Measurements from ENCODE around the gene INPP5J. TPM values are rescaled to one million over a fixed set of nuclear protein-coding genes. Genes with fewer than 3 reads are reported as not detected.
A peak's percentile ranks its signal among the peaks of the same experiment; 100 is the strongest.

Gene INPP5J
- total and polyA plus RNA-seq, 8 donors, result 2.1 to 4.1 (median 2.9) TPM

DNA sequence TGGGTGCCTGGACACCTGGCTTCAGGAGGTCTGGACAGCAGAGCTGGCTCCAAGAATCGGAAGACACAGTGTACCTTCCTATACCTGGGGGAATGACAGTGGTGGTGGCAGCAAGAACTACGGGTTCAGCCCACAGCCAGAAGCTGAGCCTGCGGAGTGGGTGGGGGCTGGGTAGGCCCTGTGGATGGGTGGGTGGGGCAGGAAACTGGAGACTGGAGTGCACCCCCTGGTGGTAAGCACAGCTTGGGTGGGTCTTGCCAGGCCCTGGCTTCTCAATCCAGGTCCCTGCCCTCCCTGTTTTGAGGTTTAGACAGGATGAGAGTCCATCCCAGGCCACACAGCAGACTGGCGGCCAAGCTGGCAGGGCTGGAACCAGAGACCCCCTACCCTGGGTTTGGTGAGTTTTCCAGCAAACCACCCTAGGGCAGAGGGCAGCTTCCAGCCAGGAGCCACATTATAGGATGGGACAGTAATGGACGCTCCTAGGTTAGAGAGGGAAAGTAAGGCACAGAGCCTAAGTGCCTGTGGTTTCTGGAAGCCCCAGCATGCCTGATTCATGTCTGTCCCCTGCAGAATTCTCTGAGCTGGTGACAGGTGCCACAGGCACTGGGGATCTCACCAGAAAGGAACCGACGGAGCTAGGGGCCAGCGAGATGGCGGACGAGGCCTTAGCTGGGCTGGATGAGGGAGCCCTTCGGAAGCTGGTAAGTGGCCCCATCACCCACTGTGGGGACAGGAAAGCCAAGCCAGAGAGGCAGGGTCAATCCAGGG is 40.0 kb upstream of the INPP5J start:
- ATAC-seq, result no peak
- H3K9me3 ChIP-seq, result no peaks in the 10 kb centered on the region
- peak in 2 of 4 donors; percentile 61 to 68 for DNase-seq
- TF ChIP-seq, protein P1, sequence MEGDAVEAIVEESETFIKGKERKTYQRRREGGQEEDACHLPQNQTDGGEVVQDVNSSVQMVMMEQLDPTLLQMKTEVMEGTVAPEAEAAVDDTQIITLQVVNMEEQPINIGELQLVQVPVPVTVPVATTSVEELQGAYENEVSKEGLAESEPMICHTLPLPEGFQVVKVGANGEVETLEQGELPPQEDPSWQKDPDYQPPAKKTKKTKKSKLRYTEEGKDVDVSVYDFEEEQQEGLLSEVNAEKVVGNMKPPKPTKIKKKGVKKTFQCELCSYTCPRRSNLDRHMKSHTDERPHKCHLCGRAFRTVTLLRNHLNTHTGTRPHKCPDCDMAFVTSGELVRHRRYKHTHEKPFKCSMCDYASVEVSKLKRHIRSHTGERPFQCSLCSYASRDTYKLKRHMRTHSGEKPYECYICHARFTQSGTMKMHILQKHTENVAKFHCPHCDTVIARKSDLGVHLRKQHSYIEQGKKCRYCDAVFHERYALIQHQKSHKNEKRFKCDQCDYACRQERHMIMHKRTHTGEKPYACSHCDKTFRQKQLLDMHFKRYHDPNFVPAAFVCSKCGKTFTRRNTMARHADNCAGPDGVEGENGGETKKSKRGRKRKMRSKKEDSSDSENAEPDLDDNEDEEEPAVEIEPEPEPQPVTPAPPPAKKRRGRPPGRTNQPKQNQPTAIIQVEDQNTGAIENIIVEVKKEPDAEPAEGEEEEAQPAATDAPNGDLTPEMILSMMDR (IDR thresholded peaks at IDR 0.05), result peak; percentile 46 to 51
- peaks cover 0 to 7% of the 10 kb centered on the region in 2 donors for H3K36me3 ChIP-seq
- intact Hi-C loops (cut with DNase I), result loop anchor here (10.0 kb wide), 2 partner anchors 138 to 318 kb away; no protein-coding TSS in a partner anchor
- peaks cover 18 to 62% of the 10 kb centered on the region in 2 donors for H3K4me1 ChIP-seq
- H3K4me3 ChIP-seq, result peak overlapping the region; percentile 66 to 77
- peak overlapping the region; percentile 90 to 95 for H3K27ac ChIP-seq
- H3K27me3 ChIP-seq, result no peaks in the 10 kb centered on the region

DNA sequence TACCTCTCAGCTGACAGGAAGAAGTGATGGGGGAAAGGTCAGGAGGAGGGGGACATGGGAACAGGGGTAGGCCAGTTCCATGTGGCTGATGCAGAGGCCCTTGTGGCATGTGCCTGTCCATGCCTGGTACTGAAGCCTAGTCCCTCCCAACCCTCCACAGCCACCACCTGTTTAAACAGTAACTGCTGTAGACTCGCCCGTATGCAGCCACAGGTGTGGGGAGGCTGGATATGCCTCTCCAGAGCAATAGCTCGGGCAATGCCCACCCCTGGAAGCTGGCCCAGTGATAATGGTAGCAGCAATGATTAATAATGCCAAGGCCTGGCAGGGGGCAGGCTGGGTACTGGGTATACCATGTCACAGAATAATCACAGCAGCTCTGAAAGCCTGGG is 39.4 kb upstream of the INPP5J start:
- H3K9me3 ChIP-seq, result no peaks in the 10 kb centered on the region
- peaks cover 0 to 12% of the 10 kb centered on the region in 2 donors for H3K36me3 ChIP-seq
- peak overlapping the region; percentile 90 to 95 for H3K27ac ChIP-seq
- DNase-seq (peak in 1 of 4 donors; percentile 42), ATAC-seq (no peak)
- peak overlapping the region; percentile 66 to 77 for H3K4me3 ChIP-seq
- H3K27me3 ChIP-seq, result no peaks in the 10 kb centered on the region
- TF ChIP-seq, protein P1 (IDR thresholded peaks at IDR 0.05), result no peak
- intact Hi-C loops (cut with DNase I), result loop anchor here (10.0 kb wide), 2 partner anchors 139 to 319 kb away; no protein-coding TSS in a partner anchor
- H3K4me1 ChIP-seq, result peaks cover 18 to 62% of the 10 kb centered on the region in 2 donors

DNA sequence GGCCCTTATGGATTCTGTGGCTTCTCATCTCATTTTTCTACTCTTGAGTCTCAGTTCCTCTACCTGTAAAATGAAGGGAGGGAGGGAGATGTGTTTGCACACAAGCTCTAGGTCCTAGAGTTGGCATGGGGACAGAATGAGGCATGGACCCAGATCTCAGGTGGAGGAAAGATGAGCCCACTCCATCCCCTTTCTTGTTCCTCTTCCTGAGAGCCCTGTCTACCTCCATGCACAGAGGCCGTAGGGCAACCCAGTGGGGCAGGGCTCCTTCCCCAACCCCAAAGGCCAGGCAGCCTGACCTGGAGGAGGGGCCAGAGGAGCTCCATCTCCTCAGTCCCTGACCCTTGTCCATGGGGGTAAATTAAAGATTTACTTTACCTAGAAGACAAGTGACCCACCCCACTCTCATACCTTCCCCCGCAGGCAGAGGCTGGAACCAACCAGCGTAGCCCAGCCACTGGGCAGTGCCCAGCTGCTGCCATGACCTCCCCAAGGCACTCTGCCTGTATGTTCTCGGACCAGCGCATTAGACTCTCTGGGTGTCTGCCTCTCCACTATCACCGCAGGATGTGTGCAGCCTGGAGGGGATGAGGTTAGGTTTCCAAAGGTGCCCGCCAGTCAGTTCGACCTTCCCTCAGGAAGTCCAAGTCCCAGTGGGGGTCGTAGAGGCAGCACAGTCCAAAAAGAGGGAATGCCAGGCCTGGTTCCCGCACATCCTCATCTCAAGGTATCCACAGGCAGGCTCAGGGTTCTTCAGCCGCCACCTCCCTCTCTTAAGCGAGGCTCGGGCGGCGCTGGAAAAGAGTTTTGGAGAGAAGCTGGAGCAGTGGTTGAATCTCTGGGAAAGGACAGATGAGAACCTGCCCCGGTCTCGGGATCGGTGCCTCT is 38.6 kb upstream of the INPP5J start:
- ATAC-seq, result peak; percentile 0
- H3K4me1 ChIP-seq, result peaks cover 18 to 57% of the 10 kb centered on the region in 2 donors

DNA sequence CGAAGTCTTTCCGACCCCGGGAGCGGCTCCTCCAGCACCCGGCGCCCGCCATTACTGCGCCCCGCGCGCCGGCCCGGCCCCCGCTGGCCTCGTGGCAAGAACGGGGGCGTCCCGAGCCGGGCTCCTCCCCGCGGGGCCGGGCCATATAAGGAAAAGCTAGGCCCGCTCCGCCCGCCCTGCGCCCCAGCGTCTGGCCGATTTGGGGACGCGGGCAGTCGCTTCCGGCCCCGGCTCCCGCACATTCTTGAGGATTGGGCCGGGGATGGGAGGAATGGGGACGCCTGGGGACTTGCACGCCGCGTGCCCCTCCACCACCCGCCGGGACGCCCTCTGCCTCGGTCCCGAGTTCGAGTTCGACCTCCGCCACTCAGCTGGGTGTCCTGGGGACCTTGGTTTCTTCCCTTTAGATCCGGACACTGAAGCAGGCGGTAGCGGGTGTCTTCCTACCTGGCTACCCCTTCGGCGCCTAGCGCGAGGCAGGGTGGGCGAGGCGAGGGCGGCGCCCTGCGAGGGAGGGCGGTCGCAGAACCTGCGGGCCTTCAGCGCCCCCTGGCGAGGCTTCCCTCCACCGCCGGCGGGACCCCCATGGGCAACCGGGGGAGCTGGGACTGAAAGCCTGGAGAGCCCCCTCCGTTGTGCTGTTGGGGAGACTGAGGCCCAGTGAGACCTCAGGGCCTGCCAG is 37.8 kb upstream of the INPP5J start:
- intact Hi-C loops (cut with DNase I), result loop anchor here (5.0 to 10.0 kb wide), 3 partner anchors 138 to 320 kb away; no protein-coding TSS in a partner anchor
- Histone ChIP-seq H3K36me3 (peaks cover 0 to 28% of the 10 kb centered on the region in 2 donors), H3K27ac (peak overlapping the region; percentile 90 to 95), H3K9me3 (no peaks in the 10 kb centered on the region), H3K4me3 (peak overlapping the region; percentile 70 to 77), H3K27me3 (no peaks in the 10 kb centered on the region), H3K4me1 (peaks cover 18 to 56% of the 10 kb centered on the region in 2 donors)
- DNase-seq (peak; percentile 73 to 97 (median 89)), ATAC-seq (peak; percentile 84)
- TF ChIP-seq, protein P1 (IDR thresholded peaks at IDR 0.05), result peak; percentile 86 to 87

More for the DNA sequence above, 38.6 kb upstream of the INPP5J start:
- no peak for DNase-seq
- no peaks in the 10 kb centered on the region for H3K9me3 ChIP-seq
- intact Hi-C loops (cut with DNase I), result loop anchor here (10.0 kb wide), 2 partner anchors 139 to 319 kb away; no protein-coding TSS in a partner anchor
- H3K36me3 ChIP-seq, result peaks cover 0 to 20% of the 10 kb centered on the region in 2 donors
- peak overlapping the region; percentile 90 to 95 for H3K27ac ChIP-seq
- no peaks in the 10 kb centered on the region for H3K27me3 ChIP-seq
- H3K4me3 ChIP-seq, result peak overlapping the region; percentile 70 to 77
- TF ChIP-seq, protein P1 (IDR thresholded peaks at IDR 0.05), result no peak

Measured in left lung (tissue), 10 donors.